ENCODE data around the gene EPB41L5. TPM values are rescaled to one million over a fixed set of nuclear protein-coding genes. Genes with fewer than 3 reads are reported as not detected.
A peak's percentile ranks its signal among the peaks of the same experiment; 100 is the strongest.

The EPB41L5 gene
- total and polyA plus RNA-seq, 12 donors: 3.8 to 18.8 (median 13.1) TPM

DNA sequence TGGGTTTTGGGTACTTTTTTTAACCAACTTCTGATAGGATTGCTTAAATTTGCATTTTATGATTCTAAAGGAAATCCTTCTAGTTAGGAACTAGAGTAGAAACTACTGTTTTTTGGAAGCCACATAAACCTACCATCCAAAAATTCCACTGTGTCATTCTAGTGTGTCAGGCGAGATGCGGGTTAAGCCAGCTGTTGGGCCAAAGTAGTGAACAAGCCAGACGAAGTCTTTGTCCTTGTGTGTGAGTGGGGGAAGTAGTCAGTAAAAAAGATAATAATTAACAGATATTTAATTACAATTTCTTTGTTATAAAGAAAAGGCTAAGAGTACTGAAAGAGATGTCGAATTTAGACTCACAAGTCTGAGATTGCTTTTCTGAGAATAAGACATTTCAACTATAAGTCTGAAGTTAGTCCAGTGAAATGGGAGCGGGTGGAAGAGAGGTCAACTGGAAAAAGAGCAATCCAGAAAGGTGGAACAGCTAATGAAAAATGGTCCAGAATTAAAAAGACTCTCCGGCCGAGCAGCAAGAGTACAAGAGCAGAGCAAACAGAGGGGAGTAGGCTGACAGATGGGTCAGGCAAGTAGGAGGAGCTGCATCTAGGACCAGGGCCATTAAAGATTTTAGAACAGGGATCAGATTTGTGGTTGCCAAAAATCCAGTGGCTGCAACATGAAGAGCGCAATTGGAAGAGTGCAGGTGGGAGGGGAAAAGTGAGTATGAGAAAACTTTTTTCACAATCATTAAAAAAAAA is 1.5 kb downstream of the EPB41L5 start:
- Histone ChIP-seq H3K27me3 (peaks cover 0 to 9% (median 0%) of the 10 kb centered on the region in 7 donors), H3K4me1 (peaks cover 0 to 26% (median 7%) of the 10 kb centered on the region in 9 donors), H3K4me3 (peak overlapping the region in 6 of 10 donors; percentile 88 to 97 (median 94)), H3K27ac (peak overlapping the region in 4 of 10 donors; percentile 22 to 86 (median 57)), H3K36me3 (no peaks in the 10 kb centered on the region), H3K9me3 (no peaks in the 10 kb centered on the region)
- DNase-seq (no peak), ATAC-seq (no peak)
- TF ChIP-seq CTCF (IDR thresholded peaks at IDR 0.05): no peak
- 77 to 81% methylated on average over 8 of the region's 8 CpGs for WGBS, 2 donors
- intact Hi-C loops (cut with DNase I): loop anchor here in 1 of 10 donors (10.0 kb wide), 2 partner anchors 160 to 260 kb away; partner anchors contain the start of gene PTPN4

DNA sequence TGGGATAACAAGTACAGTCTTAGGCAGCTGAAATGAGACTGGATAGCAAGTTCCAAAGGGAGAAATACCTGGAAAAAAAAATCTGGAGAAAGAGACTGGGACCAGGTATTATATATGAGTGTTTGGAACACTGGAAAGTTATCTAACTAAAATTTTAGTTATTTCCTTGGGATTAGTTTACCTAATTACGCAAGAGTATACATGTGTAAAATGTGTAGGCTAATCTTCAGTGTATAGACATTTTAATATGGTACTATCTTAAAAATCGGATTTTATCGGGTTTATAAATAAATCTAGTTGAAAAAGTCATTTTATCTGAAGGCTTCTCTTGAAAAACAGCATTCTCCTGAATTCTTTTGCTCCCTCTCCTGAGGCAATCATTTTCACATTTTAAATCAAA is 3.9 kb downstream of the EPB41L5 start:
- DNase-seq: no peak
- H3K27ac ChIP-seq: peak overlapping the region in 1 of 10 donors; percentile 3
- intact Hi-C loops (cut with DNase I): loop anchor here in 1 of 10 donors (10.0 kb wide), 2 partner anchors 158 to 262 kb away; partner anchors contain the start of gene PTPN4
- WGBS, 2 donors: 93% methylated on average over 3 of the region's 3 CpGs
- peaks cover 0 to 24% (median 7%) of the 10 kb centered on the region in 9 donors for H3K4me1 ChIP-seq
- H3K36me3 ChIP-seq: peaks cover 0 to 4% (median 0%) of the 10 kb centered on the region in 9 donors
- TF ChIP-seq CTCF (IDR thresholded peaks at IDR 0.05): no peak
- H3K27me3 ChIP-seq: peaks cover 0 to 9% (median 0%) of the 10 kb centered on the region in 7 donors
- no peaks in the 10 kb centered on the region for H3K9me3 ChIP-seq
- H3K4me3 ChIP-seq: no peak overlapping the region
- ATAC-seq: no peak

DNA sequence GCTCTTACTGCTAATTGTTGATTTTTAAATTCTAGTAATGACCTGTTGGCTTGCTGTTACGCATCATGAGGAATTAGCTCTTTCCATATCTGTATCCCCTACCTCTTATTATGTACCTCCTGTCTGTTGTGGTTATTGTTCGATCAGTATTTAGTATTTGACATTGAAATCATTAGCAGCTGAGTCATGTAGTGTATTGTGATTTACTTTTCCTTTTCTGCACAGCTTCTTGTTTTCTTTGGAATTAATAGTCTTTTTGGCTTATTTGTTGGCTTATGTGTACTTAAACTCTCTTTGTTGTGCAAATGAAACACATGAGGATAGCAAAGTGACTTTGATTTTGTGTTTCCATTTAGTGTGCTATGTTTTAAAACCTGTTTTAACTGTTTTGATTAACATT is 4.3 kb downstream of the EPB41L5 start:
- intact Hi-C loops (cut with DNase I): loop anchor here in 1 of 10 donors (10.0 kb wide), 2 partner anchors 158 to 262 kb away; partner anchors contain the start of gene PTPN4
- peak overlapping the region in 1 of 10 donors; percentile 3 for H3K27ac ChIP-seq
- DNase-seq: no peak
- H3K36me3 ChIP-seq: peaks cover 0 to 4% (median 0%) of the 10 kb centered on the region in 9 donors
- no peak for TF ChIP-seq CTCF (IDR thresholded peaks at IDR 0.05)
- WGBS, 2 donors: 95 to 99% methylated on average over 2 of the region's 2 CpGs
- peaks cover 0 to 20% (median 4%) of the 10 kb centered on the region in 9 donors for H3K4me1 ChIP-seq
- peaks cover 0 to 9% (median 0%) of the 10 kb centered on the region in 7 donors for H3K27me3 ChIP-seq
- no peak for ATAC-seq
- H3K9me3 ChIP-seq: no peaks in the 10 kb centered on the region
- no peak overlapping the region for H3K4me3 ChIP-seq

DNA sequence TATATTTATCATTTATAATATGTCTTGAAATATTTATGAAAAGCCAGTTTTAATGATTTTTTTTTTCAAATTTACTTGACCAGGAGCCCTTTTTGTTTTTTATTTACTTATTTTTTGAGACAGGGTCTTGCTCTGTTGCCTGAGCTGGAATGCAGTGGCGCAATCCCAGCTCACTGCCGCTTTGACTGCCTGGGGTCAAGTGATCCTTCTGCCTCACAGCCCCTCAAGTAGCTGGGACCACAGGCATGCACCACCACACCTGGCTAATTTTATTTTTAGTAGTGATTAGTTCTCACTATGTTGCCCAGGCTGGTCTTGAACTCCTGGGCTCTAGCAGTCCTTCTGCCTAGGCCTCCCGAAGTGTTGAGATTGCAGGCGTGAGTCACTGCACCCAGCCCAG is 5.7 kb downstream of the EPB41L5 start:
- no peak overlapping the region for H3K4me3 ChIP-seq
- peaks cover 0 to 4% (median 0%) of the 10 kb centered on the region in 7 donors for H3K27me3 ChIP-seq
- DNase-seq (no peak), ATAC-seq (no peak)
- H3K4me1 ChIP-seq: peaks cover 0 to 15% (median 4%) of the 10 kb centered on the region in 9 donors
- 95 to 96% methylated on average over 4 of the region's 4 CpGs for WGBS, 2 donors
- H3K9me3 ChIP-seq: peaks cover 0 to 7% (median 0%) of the 10 kb centered on the region in 11 donors
- peaks cover 0 to 4% (median 0%) of the 10 kb centered on the region in 9 donors for H3K36me3 ChIP-seq
- H3K27ac ChIP-seq: no peak overlapping the region
- TF ChIP-seq CTCF (IDR thresholded peaks at IDR 0.05): no peak
- intact Hi-C loops (cut with DNase I): loop anchor here in 1 of 10 donors (10.0 kb wide), 2 partner anchors 156 to 264 kb away; partner anchors contain the start of gene PTPN4

All from heart right ventricle (tissue), 16 donors.